Hepatic stellate cell (primary cell): ENCODE results near the gene OSBPL1A.
A peak's percentile ranks its signal among the peaks of the same experiment; 100 is the strongest.

Experiments used
- DNase-seq: peaks from one replicate; pipeline ENCODE4 v3.0.0; 2011; ENCODE audit warnings: low spot score

The OSBPL1A gene

DNA sequence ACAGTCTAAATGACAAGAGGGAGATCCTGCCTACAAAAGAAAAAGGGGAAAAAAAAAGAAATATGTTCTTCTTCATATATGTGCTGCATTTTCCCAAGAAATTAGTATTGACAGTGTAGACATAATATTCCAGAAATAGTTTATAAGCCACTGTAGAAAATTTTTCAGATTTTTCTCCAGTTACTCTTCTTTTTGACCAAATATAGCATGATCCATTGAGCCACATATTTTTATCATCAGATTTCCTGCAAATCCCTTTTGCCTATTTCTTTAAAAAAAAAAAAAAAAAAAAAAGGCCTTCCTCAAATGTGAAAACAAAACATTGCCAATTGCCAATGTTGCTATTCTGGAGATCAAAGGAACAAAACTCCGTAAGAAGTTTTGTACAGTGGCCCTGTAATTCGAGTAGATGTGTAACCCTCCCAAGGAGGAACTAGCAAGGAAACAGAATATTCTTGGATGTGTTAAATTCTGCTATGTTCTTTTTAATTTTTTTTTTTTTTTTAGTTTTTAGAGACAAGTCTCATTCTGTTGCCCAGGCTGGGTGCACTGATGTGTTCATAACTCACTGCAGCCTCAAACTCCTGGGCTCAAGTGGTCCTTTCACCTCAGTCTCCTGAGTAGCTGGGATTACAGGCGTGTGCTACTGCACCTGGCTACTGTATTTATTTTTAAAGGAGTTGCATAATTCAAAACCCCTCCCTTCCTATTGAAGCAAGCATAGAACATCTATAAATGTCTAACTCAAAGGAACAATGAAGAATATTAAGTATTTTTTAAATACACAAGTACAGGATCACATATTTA, 271.3 kb downstream of the OSBPL1A start:
- DNase-seq: peak; percentile 22

DNA sequence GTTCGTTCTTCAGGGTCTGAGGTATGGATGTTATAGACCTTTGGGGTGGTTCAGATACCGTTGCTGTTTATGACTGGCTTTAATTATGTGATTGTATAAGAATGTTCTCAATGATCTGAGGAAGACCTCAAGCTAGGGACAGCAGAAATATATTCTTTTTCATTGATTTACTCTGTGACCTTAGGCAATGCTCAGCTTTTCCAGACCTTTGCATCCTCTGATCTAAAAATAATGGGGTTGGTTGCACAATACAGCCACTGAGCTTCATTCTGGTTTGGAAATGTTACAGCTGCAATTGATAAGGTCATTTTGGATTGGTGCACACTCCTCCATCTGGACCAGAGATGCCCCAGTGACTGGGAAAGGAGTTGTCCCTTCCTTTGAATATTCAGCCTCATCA, 276.0 kb downstream of the OSBPL1A start:
- DNase-seq: no peak

DNA sequence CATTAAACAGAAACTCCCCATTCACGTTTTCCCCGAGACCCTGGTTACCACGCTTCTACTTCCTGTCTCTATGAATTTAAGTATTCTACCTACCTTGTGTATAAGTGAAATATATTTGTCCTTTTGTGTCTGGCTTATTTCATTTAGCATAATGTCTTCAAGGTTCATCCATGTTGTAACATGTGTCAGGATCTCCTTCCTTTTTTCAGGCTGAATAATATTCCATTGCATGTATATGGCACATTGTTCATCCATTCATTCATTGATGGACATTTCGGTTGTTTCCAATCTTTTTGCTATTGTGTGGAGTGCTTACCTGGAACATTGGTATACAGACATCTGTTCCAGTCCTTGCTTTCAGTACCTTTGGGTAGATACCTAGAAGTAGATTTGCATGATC, 276.9 kb downstream of the OSBPL1A start:
- no peak for DNase-seq

DNA sequence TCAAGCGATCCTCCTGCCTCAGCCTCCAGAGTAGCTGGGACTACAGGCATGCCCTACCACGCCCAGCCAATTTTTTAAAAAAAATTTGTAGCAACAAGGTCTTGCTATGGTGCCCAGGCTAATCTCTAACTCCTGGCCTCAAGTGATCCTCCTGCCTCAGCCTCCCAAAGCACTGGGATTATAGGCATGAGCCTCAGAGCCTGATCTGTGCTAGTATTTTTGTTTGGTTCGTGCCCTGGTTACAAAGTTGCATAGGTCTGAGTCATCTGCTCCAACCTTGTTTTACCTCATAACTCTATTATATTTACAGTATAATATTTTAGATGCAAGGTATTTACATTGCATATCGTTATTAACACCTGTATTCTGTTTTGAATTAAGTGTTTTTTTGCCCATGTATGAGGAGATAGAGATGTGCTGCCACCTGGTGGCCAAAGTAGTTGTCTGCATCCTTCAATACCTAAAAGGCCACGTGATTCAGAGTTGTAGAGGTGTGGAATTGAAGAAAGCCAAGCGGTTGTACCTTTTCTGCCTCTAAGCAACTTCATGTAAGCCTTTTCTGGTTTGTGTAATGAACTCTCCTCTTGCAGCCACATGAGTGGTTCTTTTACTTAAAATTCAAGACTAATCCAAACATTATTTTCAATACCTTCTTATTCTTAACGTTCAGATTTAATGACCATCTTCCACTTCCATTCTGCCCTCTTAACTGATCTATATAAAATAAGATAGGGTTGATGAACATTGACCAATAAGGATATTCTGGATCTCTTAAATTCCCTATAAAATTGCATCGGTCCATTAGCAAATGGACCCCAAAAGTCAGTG, 278.7 kb downstream of the OSBPL1A start:
- peak; percentile 11 for DNase-seq

DNA sequence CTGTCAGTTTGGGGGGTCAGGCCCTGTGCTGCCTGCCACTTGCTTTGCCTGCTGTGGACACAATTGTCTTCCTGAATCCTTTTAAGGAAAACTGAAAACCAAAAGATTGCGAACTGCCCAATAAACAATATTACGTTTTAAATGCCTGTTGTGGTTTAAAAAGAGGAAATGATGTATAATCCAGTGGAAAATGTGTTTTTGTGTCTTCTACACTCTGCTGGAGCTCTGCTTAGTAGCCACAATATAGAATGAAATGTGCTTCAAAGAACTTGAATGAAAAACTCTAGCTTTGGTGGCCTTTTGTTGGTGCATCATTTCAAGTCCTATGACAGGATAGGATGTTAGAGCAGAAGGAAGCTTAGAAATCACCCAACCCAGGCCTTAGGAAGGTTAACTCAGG, 282.0 kb downstream of the OSBPL1A start:
- no peak for DNase-seq

DNA sequence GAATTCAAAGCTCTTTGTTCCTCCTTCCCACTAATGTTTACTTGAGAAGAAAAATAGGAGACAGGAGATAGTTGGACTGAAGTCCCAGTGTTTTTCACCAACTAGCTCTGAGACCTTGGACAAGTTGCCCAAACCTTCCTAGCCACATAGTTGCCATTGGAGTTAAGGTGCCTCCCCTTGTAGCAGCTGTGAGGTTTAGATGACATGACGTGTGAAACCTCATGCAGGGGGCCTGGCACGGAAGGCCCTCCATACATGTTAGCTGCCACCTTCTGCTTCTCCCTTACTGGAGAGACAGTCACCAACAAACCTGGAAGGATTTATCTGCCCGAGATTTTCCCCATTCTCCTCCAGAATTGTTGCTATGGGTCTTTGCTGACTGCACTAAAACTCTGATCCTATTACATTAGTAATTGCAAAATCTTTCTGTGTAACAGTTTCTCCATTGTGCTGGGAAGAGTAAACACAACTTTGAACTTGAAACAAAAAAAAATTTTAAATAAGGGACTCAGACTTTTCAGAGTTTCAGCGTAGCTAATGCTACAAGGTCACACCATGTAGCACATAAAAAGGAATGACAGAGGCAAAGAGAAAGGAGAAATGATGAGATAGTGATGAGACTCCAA, 282.6 kb downstream of the OSBPL1A start:
- DNase-seq: no peak

DNA sequence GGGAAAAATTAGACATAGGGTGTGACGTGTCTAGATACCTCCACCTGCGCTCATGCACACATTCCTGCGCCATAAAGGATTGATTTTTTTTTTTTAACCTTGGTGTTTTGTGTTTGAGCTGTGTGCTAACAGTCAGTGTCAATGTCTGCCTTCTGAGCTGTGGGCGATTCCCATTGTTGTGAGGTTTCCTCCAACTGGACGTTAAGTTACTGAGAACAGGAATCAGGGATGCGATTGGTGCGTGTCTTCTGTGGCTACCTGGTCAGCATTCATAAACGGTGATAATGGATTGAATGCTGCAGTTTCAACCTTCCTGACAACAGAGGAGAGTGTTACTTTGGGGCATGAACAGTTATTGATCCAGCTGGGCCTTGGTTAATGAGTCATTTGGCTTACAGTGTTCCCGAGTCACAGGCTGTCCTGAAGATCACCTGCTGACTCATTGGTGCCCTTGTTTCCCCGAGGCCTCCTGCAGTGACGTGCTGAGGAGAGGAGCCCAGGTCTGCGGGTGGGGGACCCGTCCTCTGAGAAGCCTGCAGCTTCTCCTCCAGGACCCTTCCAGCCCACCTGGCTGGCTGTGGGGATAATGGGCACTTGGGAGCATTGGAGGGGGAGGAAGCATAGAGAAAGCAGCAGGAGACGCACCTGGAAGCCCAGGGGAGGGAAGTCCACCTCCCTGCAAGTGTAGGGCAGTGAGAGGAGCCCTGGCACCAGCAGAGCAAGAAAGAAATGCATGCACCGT, 284.6 kb downstream of the OSBPL1A start:
- no peak for DNase-seq

DNA sequence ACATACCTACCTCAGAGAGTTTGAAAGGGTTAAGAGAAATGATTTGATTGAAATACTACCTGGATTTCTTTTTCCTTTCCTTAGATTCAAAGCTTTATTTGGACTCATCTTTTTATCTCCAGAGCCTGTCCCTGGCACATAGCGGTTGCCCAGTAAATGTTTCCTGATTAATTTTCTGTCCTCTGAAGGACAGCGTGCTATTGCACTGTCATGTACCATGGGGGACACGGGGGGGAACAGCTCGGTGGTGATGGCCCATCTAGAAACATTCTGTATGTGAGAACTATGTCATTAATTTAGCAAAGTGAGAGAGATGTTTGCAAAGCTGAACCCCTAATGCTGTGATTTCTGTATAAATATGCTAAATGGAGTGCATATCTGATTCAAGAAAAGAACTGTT, 285.2 kb downstream of the OSBPL1A start:
- no peak for DNase-seq
